Testis (tissue), 2 donors: ENCODE results near the gene CDH13.

Experiments
- POLR2A ChIP-seq: fragments of 450-650 bp; IDR thresholded peaks from one replicate; pipeline ENCODE4 v1.6.1; 2017; ENCODE audit warnings: antibody characterized with exemption, mild to moderate bottlenecking, moderate library complexity
- TF ChIP-seq, protein P1 (sequence below), 3 experiments: fragments of 450-650 bp in 2 of 3; fragments of 200-600 bp in 1 of 3; sonication (generic) in 1 of 3; IDR thresholded peaks; one replicate each; pipeline ENCODE4 v1.5.1; 2016 to 2019; ENCODE audit warnings: antibody characterized with exemption in 3 of 3, mild to moderate bottlenecking in 2 of 3, moderate library complexity in 1 of 3

DNA sequence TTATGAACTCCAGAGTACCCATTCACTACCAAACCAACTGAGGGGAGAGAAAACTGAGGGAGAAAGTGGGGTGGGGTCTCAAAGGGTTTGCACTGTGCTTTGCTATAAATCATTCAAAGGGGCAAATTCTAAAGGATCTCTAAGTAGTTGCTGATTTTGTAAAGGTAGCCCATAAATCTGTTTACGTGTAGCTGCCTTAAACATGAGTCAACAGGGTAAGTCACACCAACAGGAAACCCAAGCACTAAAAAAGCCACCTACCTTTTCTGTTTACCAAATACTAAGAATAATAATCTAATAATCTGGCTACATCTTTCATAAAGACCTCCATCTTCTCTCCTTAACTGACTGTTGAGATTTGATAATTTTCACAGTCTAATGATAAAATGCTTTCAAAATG is 1172.6 kb downstream of the CDH13 start:
- TF ChIP-seq, protein P1, sequence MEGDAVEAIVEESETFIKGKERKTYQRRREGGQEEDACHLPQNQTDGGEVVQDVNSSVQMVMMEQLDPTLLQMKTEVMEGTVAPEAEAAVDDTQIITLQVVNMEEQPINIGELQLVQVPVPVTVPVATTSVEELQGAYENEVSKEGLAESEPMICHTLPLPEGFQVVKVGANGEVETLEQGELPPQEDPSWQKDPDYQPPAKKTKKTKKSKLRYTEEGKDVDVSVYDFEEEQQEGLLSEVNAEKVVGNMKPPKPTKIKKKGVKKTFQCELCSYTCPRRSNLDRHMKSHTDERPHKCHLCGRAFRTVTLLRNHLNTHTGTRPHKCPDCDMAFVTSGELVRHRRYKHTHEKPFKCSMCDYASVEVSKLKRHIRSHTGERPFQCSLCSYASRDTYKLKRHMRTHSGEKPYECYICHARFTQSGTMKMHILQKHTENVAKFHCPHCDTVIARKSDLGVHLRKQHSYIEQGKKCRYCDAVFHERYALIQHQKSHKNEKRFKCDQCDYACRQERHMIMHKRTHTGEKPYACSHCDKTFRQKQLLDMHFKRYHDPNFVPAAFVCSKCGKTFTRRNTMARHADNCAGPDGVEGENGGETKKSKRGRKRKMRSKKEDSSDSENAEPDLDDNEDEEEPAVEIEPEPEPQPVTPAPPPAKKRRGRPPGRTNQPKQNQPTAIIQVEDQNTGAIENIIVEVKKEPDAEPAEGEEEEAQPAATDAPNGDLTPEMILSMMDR (IDR thresholded peaks at IDR 0.05), result no peak
- TF ChIP-seq POLR2A, result no peak
